Measurements from ENCODE around the gene CFAP54. TPM values are rescaled to one million over a fixed set of nuclear protein-coding genes. Genes with fewer than 3 reads are reported as not detected.
A peak's percentile ranks its signal among the peaks of the same experiment; 100 is the strongest.
"Not testable (repeated sequence)": the region's sequence is repeated elsewhere in the genome, so short reads cannot be mapped to it uniquely, and the experiment has no call there.

Gene CFAP54
- total RNA-seq, 1 donor from 2014 or later = 8.9 TPM

DNA sequence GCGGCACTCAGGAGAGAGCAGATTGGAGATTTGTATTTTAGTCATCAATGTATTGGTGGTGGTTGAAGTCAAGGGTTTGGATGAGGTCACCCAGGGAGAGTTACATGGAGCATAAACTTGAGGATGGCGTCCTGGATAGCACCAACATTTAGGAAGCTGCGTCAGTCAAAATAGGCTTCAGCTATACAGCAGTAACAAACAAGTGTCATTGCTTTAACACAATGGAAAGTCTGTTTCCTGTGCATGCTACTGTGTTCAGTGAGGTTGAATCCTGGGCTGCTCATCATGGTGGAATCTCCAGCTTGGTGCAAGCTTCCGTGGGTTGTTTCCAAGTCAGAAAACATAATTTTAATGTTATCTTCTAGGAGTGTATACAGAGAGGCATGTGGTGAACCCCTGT is 180.4 kb downstream of the CFAP54 start:
- H3K27ac Mint-ChIP-seq = no peak overlapping the region
- no peak overlapping the region for H3K4me3 Mint-ChIP-seq
- peaks cover 8% of the 10 kb centered on the region for H3K36me3 Mint-ChIP-seq
- H3K4me1 Mint-ChIP-seq (ENCODE audit: unreplicated experiment) = no peaks in the 10 kb centered on the region
- peaks cover 4% of the 10 kb centered on the region for H3K27me3 Mint-ChIP-seq
- H3K9me3 Mint-ChIP-seq = peaks cover 6% of the 10 kb centered on the region
- TF ChIP-seq, protein P1, sequence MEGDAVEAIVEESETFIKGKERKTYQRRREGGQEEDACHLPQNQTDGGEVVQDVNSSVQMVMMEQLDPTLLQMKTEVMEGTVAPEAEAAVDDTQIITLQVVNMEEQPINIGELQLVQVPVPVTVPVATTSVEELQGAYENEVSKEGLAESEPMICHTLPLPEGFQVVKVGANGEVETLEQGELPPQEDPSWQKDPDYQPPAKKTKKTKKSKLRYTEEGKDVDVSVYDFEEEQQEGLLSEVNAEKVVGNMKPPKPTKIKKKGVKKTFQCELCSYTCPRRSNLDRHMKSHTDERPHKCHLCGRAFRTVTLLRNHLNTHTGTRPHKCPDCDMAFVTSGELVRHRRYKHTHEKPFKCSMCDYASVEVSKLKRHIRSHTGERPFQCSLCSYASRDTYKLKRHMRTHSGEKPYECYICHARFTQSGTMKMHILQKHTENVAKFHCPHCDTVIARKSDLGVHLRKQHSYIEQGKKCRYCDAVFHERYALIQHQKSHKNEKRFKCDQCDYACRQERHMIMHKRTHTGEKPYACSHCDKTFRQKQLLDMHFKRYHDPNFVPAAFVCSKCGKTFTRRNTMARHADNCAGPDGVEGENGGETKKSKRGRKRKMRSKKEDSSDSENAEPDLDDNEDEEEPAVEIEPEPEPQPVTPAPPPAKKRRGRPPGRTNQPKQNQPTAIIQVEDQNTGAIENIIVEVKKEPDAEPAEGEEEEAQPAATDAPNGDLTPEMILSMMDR (conservative IDR thresholded peaks at IDR 0.05) = no peak
- no peak for DNase-seq (ENCODE audit: extremely low spot score, unreplicated experiment)

DNA sequence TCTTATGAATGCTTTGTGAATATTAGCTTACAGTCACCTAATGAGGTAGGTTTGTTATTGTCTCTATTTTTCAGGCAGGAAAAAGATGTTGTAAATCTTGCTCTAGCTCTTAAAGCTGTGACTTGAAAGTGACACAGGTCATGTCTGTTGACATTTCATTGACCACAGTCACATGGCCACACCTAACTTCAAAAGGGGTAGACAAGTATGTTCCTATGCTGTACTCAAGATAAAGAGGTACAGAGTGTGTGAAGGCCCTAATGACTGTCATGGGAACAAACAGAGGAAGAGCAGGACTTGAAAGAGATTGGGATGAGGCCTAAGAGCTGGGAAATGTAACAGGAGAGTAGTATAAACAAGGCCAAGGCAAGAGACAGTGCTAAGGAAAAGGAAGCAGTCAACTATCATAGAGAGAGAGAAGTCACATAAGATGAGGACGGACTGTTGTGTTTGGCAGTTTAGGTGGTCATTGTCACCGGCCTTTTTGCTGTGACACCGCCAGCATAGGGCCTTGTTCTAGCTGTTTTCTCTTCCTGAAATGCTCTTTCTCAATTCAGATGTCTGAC is 181.0 kb downstream of the CFAP54 start:
- Mint-ChIP-seq H3K9me3 (peaks cover 6% of the 10 kb centered on the region), H3K4me1 (ENCODE audit: unreplicated experiment) (no peaks in the 10 kb centered on the region), H3K27ac (no peak overlapping the region), H3K27me3 (peaks cover 4% of the 10 kb centered on the region), H3K36me3 (peaks cover 4% of the 10 kb centered on the region), H3K4me3 (no peak overlapping the region)
- DNase-seq (ENCODE audit: extremely low spot score, unreplicated experiment) = no peak
- TF ChIP-seq, protein P1 (conservative IDR thresholded peaks at IDR 0.05) = no peak

DNA sequence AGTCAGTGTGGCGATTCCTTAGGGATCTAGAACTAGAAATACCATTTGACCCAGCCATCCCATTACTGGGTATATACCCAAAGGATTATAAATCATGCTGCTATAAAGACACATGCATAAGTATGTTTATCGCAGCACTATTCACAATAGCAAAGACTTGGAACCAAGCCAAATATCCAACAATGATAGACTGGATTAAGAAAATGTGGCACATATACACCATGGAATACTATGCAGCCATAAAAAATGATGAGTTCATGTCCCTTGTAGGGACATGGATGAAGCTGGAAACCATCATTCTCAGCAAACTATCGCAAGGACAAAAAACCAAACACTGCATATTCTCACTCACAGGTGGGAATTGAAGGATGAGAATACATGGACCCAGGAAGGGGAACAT is 186.1 kb downstream of the CFAP54 start:
- not testable (repeated sequence) for H3K9me3 Mint-ChIP-seq

DNA sequence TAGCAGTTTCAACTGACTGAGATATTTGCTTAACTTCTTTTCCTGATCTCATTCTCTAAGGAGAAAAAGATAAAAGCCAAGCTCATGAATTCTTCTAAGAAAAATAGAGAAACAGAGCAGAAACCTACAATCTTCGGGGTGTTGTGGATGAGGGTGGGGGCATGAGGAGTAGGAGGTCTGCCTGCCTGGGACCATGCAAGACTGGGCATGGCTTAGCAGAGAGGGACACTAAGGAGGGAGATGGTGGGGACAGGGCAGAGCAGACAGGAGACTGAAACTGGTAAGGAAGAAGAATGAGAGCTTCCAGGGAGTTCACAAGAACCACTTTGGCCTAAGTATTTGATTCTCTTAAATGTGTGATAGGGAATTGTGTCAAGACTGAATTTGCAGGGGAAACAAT is 188.0 kb downstream of the CFAP54 start:
- TF ChIP-seq, protein P1 (conservative IDR thresholded peaks at IDR 0.05) = no peak
- Mint-ChIP-seq H3K4me1 (ENCODE audit: unreplicated experiment) (no peaks in the 10 kb centered on the region), H3K27ac (no peak overlapping the region), H3K27me3 (peaks cover 12% of the 10 kb centered on the region), H3K36me3 (no peaks in the 10 kb centered on the region), H3K9me3 (no peaks in the 10 kb centered on the region), H3K4me3 (no peak overlapping the region)
- DNase-seq (ENCODE audit: extremely low spot score, unreplicated experiment) = no peak

More for the DNA sequence above, 186.1 kb downstream of the CFAP54 start:
- not testable (repeated sequence) for DNase-seq (ENCODE audit: extremely low spot score, unreplicated experiment); H3K27ac Mint-ChIP-seq; H3K4me3 Mint-ChIP-seq; H3K4me1 Mint-ChIP-seq (ENCODE audit: unreplicated experiment); H3K36me3 Mint-ChIP-seq
- H3K27me3 Mint-ChIP-seq = peaks cover 16% of the 10 kb centered on the region

DNA sequence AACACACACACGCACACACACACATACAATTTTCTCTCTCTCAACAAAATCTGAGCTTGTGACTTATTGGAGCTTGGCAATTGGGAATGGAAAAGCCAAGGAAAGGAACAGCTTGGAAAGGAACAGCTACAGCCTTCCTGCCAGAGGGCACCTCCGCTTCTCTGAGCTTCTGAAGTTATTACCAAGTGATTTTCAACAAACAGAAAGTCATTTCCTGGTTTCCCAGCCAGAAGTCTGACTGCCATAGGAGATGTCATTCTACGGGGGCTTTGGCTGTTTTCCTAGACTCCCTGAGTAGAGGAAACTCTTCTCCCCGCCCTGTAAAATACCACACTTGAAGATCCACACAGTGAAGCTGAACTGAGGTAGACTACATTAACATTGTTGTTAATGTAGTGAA is 198.3 kb downstream of the CFAP54 start:
- TF ChIP-seq, protein P1 (conservative IDR thresholded peaks at IDR 0.05) = no peak
- Mint-ChIP-seq H3K36me3 (no peaks in the 10 kb centered on the region), H3K27ac (no peak overlapping the region), H3K27me3 (no peaks in the 10 kb centered on the region), H3K4me1 (ENCODE audit: unreplicated experiment) (no peaks in the 10 kb centered on the region), H3K4me3 (no peak overlapping the region), H3K9me3 (no peaks in the 10 kb centered on the region)
- DNase-seq (ENCODE audit: extremely low spot score, unreplicated experiment) = no peak

DNA sequence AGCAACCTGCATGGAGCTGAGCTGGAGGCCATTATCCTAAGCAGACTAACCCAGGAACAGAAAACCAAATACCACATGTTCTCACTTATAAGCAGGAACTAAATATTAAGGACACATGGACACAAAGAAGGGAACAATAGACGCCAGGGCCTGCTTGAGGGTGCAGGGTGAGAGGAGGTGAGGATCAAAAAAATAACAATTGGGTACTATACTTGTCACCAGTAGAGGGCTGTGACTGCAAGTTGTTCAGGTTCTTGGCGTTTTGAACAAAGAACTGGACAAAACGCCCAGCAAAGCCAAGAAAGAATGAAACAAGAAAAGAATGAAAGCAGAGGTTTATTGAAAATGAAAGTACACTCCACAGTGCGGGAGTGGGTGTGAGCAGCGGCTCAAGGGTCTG is 209.1 kb downstream of the CFAP54 start:
- H3K9me3 Mint-ChIP-seq = no peaks in the 10 kb centered on the region
- no peak overlapping the region for H3K27ac Mint-ChIP-seq
- no peaks in the 10 kb centered on the region for H3K36me3 Mint-ChIP-seq
- H3K27me3 Mint-ChIP-seq = peaks cover 11% of the 10 kb centered on the region
- no peak overlapping the region for H3K4me3 Mint-ChIP-seq
- TF ChIP-seq, protein P1 (conservative IDR thresholded peaks at IDR 0.05) = peak; percentile 43
- DNase-seq (ENCODE audit: extremely low spot score, unreplicated experiment) = no peak
- no peaks in the 10 kb centered on the region for H3K4me1 Mint-ChIP-seq (ENCODE audit: unreplicated experiment)
